ENCODE results near the gene SYT9.

Gene SYT9, protein sequence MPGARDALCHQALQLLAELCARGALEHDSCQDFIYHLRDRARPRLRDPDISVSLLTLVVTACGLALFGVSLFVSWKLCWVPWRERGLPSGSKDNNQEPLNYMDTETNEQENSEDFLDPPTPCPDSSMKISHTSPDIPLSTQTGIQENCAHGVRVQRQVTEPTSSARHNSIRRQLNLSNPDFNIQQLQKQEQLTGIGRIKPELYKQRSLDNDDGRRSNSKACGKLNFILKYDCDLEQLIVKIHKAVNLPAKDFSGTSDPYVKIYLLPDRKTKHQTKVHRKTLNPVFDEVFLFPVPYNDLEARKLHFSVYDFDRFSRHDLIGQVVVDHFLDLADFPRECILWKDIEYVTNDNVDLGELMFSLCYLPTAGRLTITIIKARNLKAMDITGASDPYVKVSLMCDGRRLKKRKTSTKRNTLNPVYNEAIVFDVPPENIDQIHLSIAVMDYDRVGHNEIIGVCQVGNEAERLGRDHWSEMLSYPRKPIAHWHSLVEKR

DNA sequence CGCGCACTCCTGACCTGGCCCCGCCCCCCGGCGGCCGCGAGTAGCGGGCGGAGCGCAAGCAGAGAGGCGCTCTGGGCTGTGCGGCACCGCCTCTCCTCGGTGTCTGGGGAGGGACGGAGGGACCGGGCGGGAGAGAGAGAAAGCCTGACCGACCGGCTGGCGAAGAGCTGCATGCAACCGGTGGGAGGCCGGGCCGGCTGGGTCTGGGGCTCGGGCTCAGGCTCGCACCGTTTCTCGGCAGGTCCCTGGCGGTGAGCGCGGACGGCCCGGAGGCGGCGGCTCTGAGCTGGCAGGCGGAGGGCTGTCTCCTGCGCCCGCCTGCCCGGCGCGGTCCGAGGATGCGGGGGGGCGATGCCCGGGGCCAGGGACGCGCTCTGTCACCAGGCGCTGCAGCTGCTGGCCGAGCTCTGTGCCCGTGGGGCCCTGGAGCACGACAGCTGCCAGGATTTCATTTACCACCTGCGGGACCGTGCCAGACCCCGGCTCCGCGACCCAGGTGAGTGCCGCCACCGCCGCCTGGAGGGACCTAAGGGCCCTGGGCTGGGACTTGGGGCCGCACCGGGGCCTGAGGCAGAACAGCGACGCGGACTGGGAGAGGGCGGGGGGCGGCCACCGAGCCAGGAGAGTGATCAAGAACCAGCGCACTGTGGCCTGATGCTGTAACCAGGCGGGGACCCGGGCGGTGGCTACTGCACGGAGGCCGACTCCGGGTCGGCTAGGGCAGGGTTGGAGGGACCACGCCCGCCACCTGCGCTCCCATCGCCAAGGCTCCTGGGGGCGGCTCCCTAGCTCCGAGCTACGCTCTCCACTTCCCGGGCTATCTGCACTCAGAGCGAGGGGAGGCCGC, at the start of gene SYT9:
SYT9 (plus strand) TSS at position 69 of the 847 bp plus-strand sequence; CDS start at position 352, 283 bp downstream.
- Histone ChIP-seq H3K27ac (ENCODE audit: low read length) (no peak within 1 kb of the TSS), H3K36me3 (ENCODE audit: control insufficient read depth in 2 of 2, insufficient read depth in 2 of 2, low read length in 2 of 2) (no peaks in the 10 kb centered on the region), H3K9me3 (ENCODE audit: control insufficient read depth in 2 of 2, low read length in 2 of 2) (peaks cover 0 to 3% of the 10 kb centered on the region in 2 donors), H3K27me3 (ENCODE audit: control insufficient read depth in 1 of 2, insufficient read depth in 2 of 2, low read length in 2 of 2) (peaks cover 18 to 25% of the 10 kb centered on the region in 2 donors), H3K4me3 (ENCODE audit: low read length in 2 of 2) (peak within 1 kb of the TSS; percentile 21 to 69), H3K4me1 (ENCODE audit: control insufficient read depth, insufficient read depth, low read length) (peaks cover 13% of the 10 kb centered on the region), H3K9ac (ENCODE audit: low read length in 2 of 2) (no peak within 1 kb of the TSS)

DNA sequence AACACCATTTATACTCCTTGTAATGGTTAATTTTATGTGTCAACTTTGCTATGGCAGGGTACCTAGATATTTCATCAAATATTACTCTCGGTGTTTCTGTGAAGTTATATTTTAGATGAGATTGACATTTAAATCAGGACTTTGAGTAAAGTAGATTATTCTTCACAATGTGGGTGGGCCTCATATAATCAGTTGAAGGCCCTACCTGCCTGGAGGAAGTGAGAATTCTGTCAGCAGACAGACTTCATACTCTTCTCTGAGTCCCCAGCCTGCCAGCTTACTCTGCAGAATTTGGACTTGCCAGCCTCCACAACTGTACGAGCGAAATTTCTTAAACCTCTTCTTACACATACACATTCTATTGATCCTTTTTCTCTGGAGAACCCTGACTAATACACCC, 49.3 kb upstream of the SYT9 start:
- H3K27me3 ChIP-seq (ENCODE audit: control insufficient read depth in 1 of 2, insufficient read depth in 2 of 2, low read length in 2 of 2) = no peaks in the 10 kb centered on the region
- H3K27ac ChIP-seq (ENCODE audit: low read length) = no peak overlapping the region
- H3K9me3 ChIP-seq (ENCODE audit: control insufficient read depth in 2 of 2, low read length in 2 of 2) = no peaks in the 10 kb centered on the region
- H3K36me3 ChIP-seq (ENCODE audit: control insufficient read depth in 2 of 2, insufficient read depth in 2 of 2, low read length in 2 of 2) = no peaks in the 10 kb centered on the region
- H3K4me1 ChIP-seq (ENCODE audit: control insufficient read depth, insufficient read depth, low read length) = no peaks in the 10 kb centered on the region
- H3K4me3 ChIP-seq (ENCODE audit: low read length in 2 of 2) = no peak overlapping the region
- H3K9ac ChIP-seq (ENCODE audit: low read length in 2 of 2) = no peak overlapping the region

DNA sequence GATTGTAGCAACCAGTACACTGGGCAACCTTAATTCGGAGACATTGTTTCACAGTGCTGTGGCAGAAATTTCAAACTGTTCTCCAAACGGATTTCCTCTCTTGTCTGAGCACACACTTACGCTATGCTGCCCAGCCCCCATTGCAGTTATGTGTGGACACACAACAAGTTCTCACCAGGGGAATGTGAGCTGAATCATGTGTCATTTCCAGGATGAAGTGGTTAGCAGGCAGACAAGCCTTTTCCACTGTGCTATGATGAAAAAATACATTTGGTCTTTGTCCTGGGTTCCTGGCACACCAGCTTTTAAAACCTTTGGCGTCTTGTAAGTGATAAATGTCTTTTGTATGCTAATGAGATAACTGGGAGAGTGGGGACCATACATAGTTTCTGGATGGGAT, 46.9 kb upstream of the SYT9 start:
- no peaks in the 10 kb centered on the region for H3K27me3 ChIP-seq (ENCODE audit: control insufficient read depth in 1 of 2, insufficient read depth in 2 of 2, low read length in 2 of 2)
- no peak overlapping the region for H3K27ac ChIP-seq (ENCODE audit: low read length)
- H3K9ac ChIP-seq (ENCODE audit: low read length in 2 of 2) = no peak overlapping the region
- no peak overlapping the region for H3K4me3 ChIP-seq (ENCODE audit: low read length in 2 of 2)
- no peaks in the 10 kb centered on the region for H3K9me3 ChIP-seq (ENCODE audit: control insufficient read depth in 2 of 2, low read length in 2 of 2)
- no peaks in the 10 kb centered on the region for H3K36me3 ChIP-seq (ENCODE audit: control insufficient read depth in 2 of 2, insufficient read depth in 2 of 2, low read length in 2 of 2)
- H3K4me1 ChIP-seq (ENCODE audit: control insufficient read depth, insufficient read depth, low read length) = no peaks in the 10 kb centered on the region

DNA sequence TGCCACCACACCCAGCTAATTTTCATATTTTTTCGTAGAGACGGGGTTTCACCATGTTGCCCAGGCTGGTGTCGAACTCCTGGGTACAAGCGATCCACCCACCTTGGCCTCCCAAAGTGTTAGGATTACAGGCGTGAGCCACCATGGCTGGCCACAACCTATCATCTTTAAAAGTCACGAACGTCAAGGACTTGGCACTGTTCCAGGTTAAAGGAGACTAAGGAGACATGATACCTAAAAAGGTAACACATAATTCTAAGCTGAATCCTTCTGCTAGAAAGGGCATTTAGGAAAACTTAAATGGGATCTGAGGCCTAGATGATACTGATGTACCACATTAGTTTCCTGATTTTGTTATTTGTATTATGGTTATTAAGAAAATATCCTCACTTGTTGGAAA, 43.3 kb upstream of the SYT9 start:
- Histone ChIP-seq H3K9ac (ENCODE audit: low read length in 2 of 2) (no peak overlapping the region), H3K36me3 (ENCODE audit: control insufficient read depth in 2 of 2, insufficient read depth in 2 of 2, low read length in 2 of 2) (no peaks in the 10 kb centered on the region), H3K27me3 (ENCODE audit: control insufficient read depth in 1 of 2, insufficient read depth in 2 of 2, low read length in 2 of 2) (no peaks in the 10 kb centered on the region), H3K4me3 (ENCODE audit: low read length in 2 of 2) (no peak overlapping the region), H3K4me1 (ENCODE audit: control insufficient read depth, insufficient read depth, low read length) (no peaks in the 10 kb centered on the region), H3K9me3 (ENCODE audit: control insufficient read depth in 2 of 2, low read length in 2 of 2) (no peaks in the 10 kb centered on the region), H3K27ac (ENCODE audit: low read length) (no peak overlapping the region)

DNA sequence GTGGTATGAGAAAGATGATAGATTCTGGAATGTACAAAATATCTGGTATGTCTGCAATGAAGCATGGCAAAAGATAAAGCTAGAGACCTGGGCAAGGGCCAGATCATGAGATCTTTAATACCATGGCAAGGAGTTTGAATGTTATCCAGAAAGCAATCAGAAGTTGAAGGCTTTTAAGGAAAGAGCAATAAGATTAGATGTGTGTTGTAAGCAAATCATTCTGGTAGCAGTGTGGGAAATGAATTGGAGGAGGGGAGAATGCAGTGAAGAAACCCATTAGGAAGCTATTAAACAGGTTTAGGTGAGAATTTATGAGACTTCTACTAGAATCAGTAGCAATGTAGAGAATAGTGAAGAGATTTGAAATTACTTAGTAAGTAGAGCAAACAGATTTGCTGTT, 32.2 kb upstream of the SYT9 start:
- no peaks in the 10 kb centered on the region for H3K36me3 ChIP-seq (ENCODE audit: control insufficient read depth in 2 of 2, insufficient read depth in 2 of 2, low read length in 2 of 2)
- H3K9me3 ChIP-seq (ENCODE audit: control insufficient read depth in 2 of 2, low read length in 2 of 2) = no peaks in the 10 kb centered on the region
- H3K27me3 ChIP-seq (ENCODE audit: control insufficient read depth in 1 of 2, insufficient read depth in 2 of 2, low read length in 2 of 2) = no peaks in the 10 kb centered on the region

DNA sequence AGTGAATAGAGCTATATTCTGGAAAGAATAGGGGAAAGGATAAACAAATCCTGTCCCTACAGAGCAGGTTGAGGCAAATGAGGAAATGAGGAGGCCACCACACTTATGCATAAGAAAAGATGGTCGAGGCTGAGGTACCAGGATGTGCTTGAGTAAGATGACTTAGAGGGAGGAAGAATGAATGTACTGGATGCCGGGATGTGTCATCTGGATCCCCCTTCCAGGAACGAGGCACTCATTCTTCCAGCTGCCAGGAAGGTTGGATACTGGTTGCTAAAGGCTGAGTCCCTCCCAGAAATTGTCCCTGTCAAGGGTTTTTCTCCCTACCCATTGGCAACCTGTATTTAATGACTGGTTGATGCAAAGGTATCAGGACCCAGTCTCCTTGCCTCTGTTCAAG, 31.1 kb upstream of the SYT9 start:
- Histone ChIP-seq H3K4me1 (ENCODE audit: control insufficient read depth, insufficient read depth, low read length) (no peaks in the 10 kb centered on the region), H3K4me3 (ENCODE audit: low read length in 2 of 2) (no peak overlapping the region), H3K9me3 (ENCODE audit: control insufficient read depth in 2 of 2, low read length in 2 of 2) (no peaks in the 10 kb centered on the region), H3K36me3 (ENCODE audit: control insufficient read depth in 2 of 2, insufficient read depth in 2 of 2, low read length in 2 of 2) (no peaks in the 10 kb centered on the region), H3K9ac (ENCODE audit: low read length in 2 of 2) (no peak overlapping the region), H3K27ac (ENCODE audit: low read length) (no peak overlapping the region), H3K27me3 (ENCODE audit: control insufficient read depth in 1 of 2, insufficient read depth in 2 of 2, low read length in 2 of 2) (no peaks in the 10 kb centered on the region)

More for the DNA sequence above, 32.2 kb upstream of the SYT9 start:
- H3K9ac ChIP-seq (ENCODE audit: low read length in 2 of 2) = no peak overlapping the region
- H3K27ac ChIP-seq (ENCODE audit: low read length) = no peak overlapping the region
- no peaks in the 10 kb centered on the region for H3K4me1 ChIP-seq (ENCODE audit: control insufficient read depth, insufficient read depth, low read length)
- H3K4me3 ChIP-seq (ENCODE audit: low read length in 2 of 2) = no peak overlapping the region

DNA sequence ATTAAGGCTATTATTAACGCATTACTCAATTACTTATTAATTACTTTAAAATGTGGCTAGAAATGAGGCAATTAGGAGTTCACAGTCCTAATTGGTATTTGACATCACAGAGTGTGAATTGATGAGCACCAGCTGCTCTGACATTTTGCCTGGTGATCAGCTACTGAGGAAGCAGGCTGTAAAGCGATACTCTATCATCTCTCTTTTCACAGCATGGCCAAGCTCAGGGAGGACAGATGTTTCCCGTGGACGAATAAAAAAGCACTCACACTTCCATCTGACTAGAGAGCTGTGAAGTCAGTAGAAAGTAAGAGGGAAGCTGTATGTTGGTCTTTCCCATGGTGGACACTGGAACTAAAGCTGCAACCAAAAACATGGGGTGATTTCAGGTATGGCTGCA, 29.1 kb upstream of the SYT9 start:
- Histone ChIP-seq H3K27ac (ENCODE audit: low read length) (no peak overlapping the region), H3K36me3 (ENCODE audit: control insufficient read depth in 2 of 2, insufficient read depth in 2 of 2, low read length in 2 of 2) (no peaks in the 10 kb centered on the region), H3K9ac (ENCODE audit: low read length in 2 of 2) (no peak overlapping the region), H3K4me3 (ENCODE audit: low read length in 2 of 2) (no peak overlapping the region), H3K4me1 (ENCODE audit: control insufficient read depth, insufficient read depth, low read length) (no peaks in the 10 kb centered on the region), H3K27me3 (ENCODE audit: control insufficient read depth in 1 of 2, insufficient read depth in 2 of 2, low read length in 2 of 2) (no peaks in the 10 kb centered on the region), H3K9me3 (ENCODE audit: control insufficient read depth in 2 of 2, low read length in 2 of 2) (no peaks in the 10 kb centered on the region)

DNA sequence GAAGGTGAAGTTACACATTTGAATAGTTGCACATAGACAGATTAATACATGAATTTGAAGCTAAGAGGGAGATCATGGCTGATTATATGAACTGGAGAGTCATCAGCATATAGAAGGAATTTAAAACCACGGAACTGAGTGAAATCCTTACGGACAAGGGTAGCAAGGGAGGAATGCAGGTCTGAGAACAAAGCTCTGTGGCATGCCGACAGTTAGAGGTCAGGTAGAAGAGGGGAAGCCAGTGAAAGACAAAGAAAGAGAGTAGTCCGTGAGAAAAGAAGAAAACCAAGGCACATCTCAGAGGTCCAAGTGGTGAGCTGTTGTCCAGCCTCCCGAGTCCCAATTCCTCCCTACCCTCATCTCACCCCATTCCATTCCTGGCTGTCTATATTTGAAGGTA, 11.8 kb upstream of the SYT9 start:
- Histone ChIP-seq H3K36me3 (ENCODE audit: control insufficient read depth in 2 of 2, insufficient read depth in 2 of 2, low read length in 2 of 2) (no peaks in the 10 kb centered on the region), H3K27me3 (ENCODE audit: control insufficient read depth in 1 of 2, insufficient read depth in 2 of 2, low read length in 2 of 2) (peaks cover 0 to 2% of the 10 kb centered on the region in 2 donors), H3K9me3 (ENCODE audit: control insufficient read depth in 2 of 2, low read length in 2 of 2) (no peaks in the 10 kb centered on the region), H3K4me1 (ENCODE audit: control insufficient read depth, insufficient read depth, low read length) (no peaks in the 10 kb centered on the region), H3K4me3 (ENCODE audit: low read length in 2 of 2) (no peak overlapping the region), H3K9ac (ENCODE audit: low read length in 2 of 2) (no peak overlapping the region), H3K27ac (ENCODE audit: low read length) (no peak overlapping the region)

DNA sequence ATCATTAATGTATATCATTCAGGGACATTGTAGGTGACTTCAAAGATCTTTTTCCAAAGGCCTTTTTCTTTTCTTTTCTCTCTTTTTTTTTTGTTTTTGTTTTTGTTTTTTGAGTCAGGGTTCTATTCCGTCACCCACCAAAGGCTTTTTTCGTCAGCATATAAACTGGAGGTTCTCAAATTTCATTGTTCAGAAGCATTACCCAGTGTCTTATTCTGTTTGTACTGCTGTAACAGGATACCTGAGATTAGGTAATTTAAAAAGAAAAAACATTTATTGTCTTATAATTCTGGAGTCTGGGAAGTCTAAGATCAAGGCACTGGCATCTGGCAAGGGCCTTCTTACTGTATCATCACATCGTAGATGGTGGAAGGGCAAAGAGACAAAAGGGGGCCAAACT, 6.4 kb upstream of the SYT9 start:
- no peak overlapping the region for H3K4me3 ChIP-seq (ENCODE audit: low read length in 2 of 2)
- H3K9ac ChIP-seq (ENCODE audit: low read length in 2 of 2) = no peak overlapping the region
- H3K27ac ChIP-seq (ENCODE audit: low read length) = no peak overlapping the region
- peaks cover 0 to 3% of the 10 kb centered on the region in 2 donors for H3K9me3 ChIP-seq (ENCODE audit: control insufficient read depth in 2 of 2, low read length in 2 of 2)
- no peaks in the 10 kb centered on the region for H3K4me1 ChIP-seq (ENCODE audit: control insufficient read depth, insufficient read depth, low read length)
- no peaks in the 10 kb centered on the region for H3K36me3 ChIP-seq (ENCODE audit: control insufficient read depth in 2 of 2, insufficient read depth in 2 of 2, low read length in 2 of 2)
- no peaks in the 10 kb centered on the region for H3K27me3 ChIP-seq (ENCODE audit: control insufficient read depth in 1 of 2, insufficient read depth in 2 of 2, low read length in 2 of 2)

DNA sequence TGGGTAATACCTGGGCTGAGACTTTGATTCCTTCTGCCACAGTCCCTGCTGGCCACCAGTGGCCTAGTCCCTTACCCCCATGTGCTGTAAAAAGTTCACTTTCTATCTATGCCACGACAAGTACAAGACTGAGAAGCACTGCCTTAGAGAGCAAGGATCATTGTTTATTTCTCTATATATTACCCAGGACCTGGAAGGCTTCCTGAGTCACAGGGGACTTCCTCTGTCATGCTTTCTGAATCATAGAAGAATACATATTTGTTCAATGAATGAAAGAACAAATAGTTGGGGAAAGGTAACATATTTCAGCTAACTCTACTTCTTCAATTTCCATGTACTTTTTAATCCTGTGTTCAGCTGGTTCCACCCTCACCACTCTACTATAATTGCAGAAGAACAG, 5.5 kb upstream of the SYT9 start:
- Histone ChIP-seq H3K9me3 (ENCODE audit: control insufficient read depth in 2 of 2, low read length in 2 of 2) (peaks cover 0 to 3% of the 10 kb centered on the region in 2 donors), H3K4me1 (ENCODE audit: control insufficient read depth, insufficient read depth, low read length) (no peaks in the 10 kb centered on the region), H3K9ac (ENCODE audit: low read length in 2 of 2) (no peak overlapping the region), H3K27ac (ENCODE audit: low read length) (no peak overlapping the region), H3K4me3 (ENCODE audit: low read length in 2 of 2) (no peak overlapping the region), H3K27me3 (ENCODE audit: control insufficient read depth in 1 of 2, insufficient read depth in 2 of 2, low read length in 2 of 2) (peaks cover under 1 to 2% of the 10 kb centered on the region in 2 donors), H3K36me3 (ENCODE audit: control insufficient read depth in 2 of 2, insufficient read depth in 2 of 2, low read length in 2 of 2) (no peaks in the 10 kb centered on the region)
